Measurements from ENCODE around the gene SUMO3. TPM values are rescaled to one million over a fixed set of nuclear protein-coding genes. Genes with fewer than 3 reads are reported as not detected.

The SUMO3 gene
- total RNA-seq, 1 experiment from 2014 or later = 81.7 TPM

- ATAC-seq (no peak), DNase-seq (ENCODE audit: low spot score) (no peak)
- Mint-ChIP-seq H3K36me3 (peaks cover 47% of the 10 kb centered on the region), H3K27ac (no peak overlapping the region), H3K9me3 (peaks cover 6% of the 10 kb centered on the region; the same call in 1 of the 2 replicates), H3K4me3 (no peak overlapping the region), H3K4me1 (peaks cover 19% of the 10 kb centered on the region), H3K27me3 (ENCODE audit: low read depth) (no peaks in the 10 kb centered on the region)
- TF ChIP-seq, protein P1, sequence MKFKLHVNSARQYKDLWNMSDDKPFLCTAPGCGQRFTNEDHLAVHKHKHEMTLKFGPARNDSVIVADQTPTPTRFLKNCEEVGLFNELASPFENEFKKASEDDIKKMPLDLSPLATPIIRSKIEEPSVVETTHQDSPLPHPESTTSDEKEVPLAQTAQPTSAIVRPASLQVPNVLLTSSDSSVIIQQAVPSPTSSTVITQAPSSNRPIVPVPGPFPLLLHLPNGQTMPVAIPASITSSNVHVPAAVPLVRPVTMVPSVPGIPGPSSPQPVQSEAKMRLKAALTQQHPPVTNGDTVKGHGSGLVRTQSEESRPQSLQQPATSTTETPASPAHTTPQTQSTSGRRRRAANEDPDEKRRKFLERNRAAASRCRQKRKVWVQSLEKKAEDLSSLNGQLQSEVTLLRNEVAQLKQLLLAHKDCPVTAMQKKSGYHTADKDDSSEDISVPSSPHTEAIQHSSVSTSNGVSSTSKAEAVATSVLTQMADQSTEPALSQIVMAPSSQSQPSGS (CRISPR knock-in tag; IDR thresholded peaks at IDR 0.05; ENCODE audit: borderline replicate concordance, low read depth) = no peak
- TF ChIP-seq ZNF396 (CRISPR knock-in tag; IDR thresholded peaks at IDR 0.05; ENCODE audit: borderline replicate concordance) (no peak), NFATC4 (CRISPR knock-in tag; IDR thresholded peaks at IDR 0.05) (no peak), ZNF512 (CRISPR knock-in tag; IDR thresholded peaks at IDR 0.05; ENCODE audit: borderline replicate concordance) (no peak), IRF2 (CRISPR knock-in tag; IDR thresholded peaks at IDR 0.05; ENCODE audit: borderline replicate concordance, low read depth) (no peak), ETV6 (CRISPR knock-in tag; IDR thresholded peaks at IDR 0.05) (no peak), RORB (CRISPR knock-in tag; IDR thresholded peaks at IDR 0.05) (no peak)
- ChIA-PET POLR2A (no interaction called here), CTCF (interaction anchor here (1.5 kb wide), 1 partner anchor 281 kb away, joined by 6 read pairs; no protein-coding TSS in a partner anchor)
These were observed 26.6 kb downstream of the SUMO3 start for GRCh38 chr21:44791246-44791645.

DNA sequence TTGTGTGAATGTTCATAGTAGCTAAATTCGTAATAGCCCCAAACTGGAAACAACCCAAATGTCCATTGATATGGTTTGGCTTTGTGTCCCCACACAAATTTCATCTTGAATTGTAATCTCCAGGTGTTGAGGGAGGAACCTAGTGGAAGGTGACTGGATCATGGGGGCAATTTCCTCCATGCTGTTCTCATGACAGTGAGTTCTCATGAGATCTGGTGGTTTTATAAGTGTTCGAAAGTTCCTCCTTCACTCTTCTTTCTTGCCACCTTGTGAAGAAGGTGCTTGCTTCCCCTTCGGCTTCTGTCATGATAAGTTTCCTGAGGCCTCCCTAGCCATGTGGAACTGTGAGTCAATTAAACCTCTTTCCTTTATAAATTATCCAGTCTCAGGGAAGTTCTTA lies 27.5 kb downstream of the SUMO3 start:
- no peak for DNase-seq (ENCODE audit: low spot score)
- CTCF ChIA-PET = interaction anchor here (1.6 kb wide), 1 partner anchor 280 kb away, joined by 7 read pairs; no protein-coding TSS in a partner anchor
- Mint-ChIP-seq H3K36me3 (peaks cover 55% of the 10 kb centered on the region), H3K27ac (no peak overlapping the region), H3K9me3 (peaks cover 6% of the 10 kb centered on the region; the same call in 1 of the 2 replicates), H3K4me1 (peaks cover 16% of the 10 kb centered on the region), H3K4me3 (no peak overlapping the region), H3K27me3 (ENCODE audit: low read depth) (no peaks in the 10 kb centered on the region)
- POLR2A ChIA-PET = no interaction called here
- no peak for ATAC-seq
- TF ChIP-seq GABPB1 (CRISPR knock-in tag; IDR thresholded peaks at IDR 0.05) = no peak
- no peak for TF ChIP-seq TCF7 (CRISPR knock-in tag; IDR thresholded peaks at IDR 0.05; ENCODE audit: low read depth)
- TF ChIP-seq, protein P2, sequence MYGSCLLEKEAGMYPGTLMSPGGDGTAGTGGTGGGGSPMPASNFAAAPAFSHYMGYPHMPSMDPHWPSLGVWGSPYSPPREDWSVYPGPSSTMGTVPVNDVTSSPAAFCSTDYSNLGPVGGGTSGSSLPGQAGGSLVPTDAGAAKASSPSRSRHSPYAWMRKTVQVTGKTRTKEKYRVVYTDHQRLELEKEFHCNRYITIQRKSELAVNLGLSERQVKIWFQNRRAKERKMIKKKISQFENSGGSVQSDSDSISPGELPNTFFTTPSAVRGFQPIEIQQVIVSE (CRISPR knock-in tag; IDR thresholded peaks at IDR 0.05; ENCODE audit: borderline replicate concordance) = no peak
- no peak for TF ChIP-seq AR (CRISPR knock-in tag; IDR thresholded peaks at IDR 0.05)
- no peak for TF ChIP-seq ZNF396 (CRISPR knock-in tag; IDR thresholded peaks at IDR 0.05; ENCODE audit: borderline replicate concordance)
- TF ChIP-seq, protein P3, sequence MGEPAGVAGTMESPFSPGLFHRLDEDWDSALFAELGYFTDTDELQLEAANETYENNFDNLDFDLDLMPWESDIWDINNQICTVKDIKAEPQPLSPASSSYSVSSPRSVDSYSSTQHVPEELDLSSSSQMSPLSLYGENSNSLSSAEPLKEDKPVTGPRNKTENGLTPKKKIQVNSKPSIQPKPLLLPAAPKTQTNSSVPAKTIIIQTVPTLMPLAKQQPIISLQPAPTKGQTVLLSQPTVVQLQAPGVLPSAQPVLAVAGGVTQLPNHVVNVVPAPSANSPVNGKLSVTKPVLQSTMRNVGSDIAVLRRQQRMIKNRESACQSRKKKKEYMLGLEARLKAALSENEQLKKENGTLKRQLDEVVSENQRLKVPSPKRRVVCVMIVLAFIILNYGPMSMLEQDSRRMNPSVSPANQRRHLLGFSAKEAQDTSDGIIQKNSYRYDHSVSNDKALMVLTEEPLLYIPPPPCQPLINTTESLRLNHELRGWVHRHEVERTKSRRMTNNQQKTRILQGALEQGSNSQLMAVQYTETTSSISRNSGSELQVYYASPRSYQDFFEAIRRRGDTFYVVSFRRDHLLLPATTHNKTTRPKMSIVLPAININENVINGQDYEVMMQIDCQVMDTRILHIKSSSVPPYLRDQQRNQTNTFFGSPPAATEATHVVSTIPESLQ (CRISPR knock-in tag; IDR thresholded peaks at IDR 0.05) = no peak
- no peak for TF ChIP-seq ZNF671 (CRISPR knock-in tag; IDR thresholded peaks at IDR 0.05)
- no peak for TF ChIP-seq ZNF232 (CRISPR knock-in tag; IDR thresholded peaks at IDR 0.05)
- no peak for TF ChIP-seq E2F5 (CRISPR knock-in tag; IDR thresholded peaks at IDR 0.05)
- TF ChIP-seq PRRX2 (CRISPR knock-in tag; IDR thresholded peaks at IDR 0.05) = no peak
- TF ChIP-seq MLX (CRISPR knock-in tag; IDR thresholded peaks at IDR 0.05) = no peak
- TF ChIP-seq, protein P4, sequence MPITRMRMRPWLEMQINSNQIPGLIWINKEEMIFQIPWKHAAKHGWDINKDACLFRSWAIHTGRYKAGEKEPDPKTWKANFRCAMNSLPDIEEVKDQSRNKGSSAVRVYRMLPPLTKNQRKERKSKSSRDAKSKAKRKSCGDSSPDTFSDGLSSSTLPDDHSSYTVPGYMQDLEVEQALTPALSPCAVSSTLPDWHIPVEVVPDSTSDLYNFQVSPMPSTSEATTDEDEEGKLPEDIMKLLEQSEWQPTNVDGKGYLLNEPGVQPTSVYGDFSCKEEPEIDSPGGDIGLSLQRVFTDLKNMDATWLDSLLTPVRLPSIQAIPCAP (CRISPR knock-in tag; IDR thresholded peaks at IDR 0.05) = no peak
- TF ChIP-seq ESRRA (CRISPR knock-in tag; IDR thresholded peaks at IDR 0.05; ENCODE audit: borderline replicate concordance) = no peak
- TF ChIP-seq TP53 (CRISPR knock-in tag; IDR thresholded peaks at IDR 0.05) = no peak
- TF ChIP-seq NR2C2 (CRISPR knock-in tag; IDR thresholded peaks at IDR 0.05) = no peak
- no peak for TF ChIP-seq TEAD1 (CRISPR knock-in tag; IDR thresholded peaks at IDR 0.05)
- TF ChIP-seq, protein P5, sequence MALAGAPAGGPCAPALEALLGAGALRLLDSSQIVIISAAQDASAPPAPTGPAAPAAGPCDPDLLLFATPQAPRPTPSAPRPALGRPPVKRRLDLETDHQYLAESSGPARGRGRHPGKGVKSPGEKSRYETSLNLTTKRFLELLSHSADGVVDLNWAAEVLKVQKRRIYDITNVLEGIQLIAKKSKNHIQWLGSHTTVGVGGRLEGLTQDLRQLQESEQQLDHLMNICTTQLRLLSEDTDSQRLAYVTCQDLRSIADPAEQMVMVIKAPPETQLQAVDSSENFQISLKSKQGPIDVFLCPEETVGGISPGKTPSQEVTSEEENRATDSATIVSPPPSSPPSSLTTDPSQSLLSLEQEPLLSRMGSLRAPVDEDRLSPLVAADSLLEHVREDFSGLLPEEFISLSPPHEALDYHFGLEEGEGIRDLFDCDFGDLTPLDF (CRISPR knock-in tag; IDR thresholded peaks at IDR 0.05) = no peak
- TF ChIP-seq FOXJ3 (CRISPR knock-in tag; IDR thresholded peaks at IDR 0.05; ENCODE audit: borderline replicate concordance) = no peak
